ENCODE results near the gene MINDY2. TPM values are rescaled to one million over a fixed set of nuclear protein-coding genes. Genes with fewer than 3 reads are reported as not detected.

MINDY2 gene
- polyA plus RNA-seq, 3 donors = 3.4 to 10.9 (median 3.4) TPM

- Histone ChIP-seq H3K4me3 (replicated peaks in 1 of 3; ENCODE audit: low read depth in 2 of 3, low read length in 3 of 3) (peak within 1 kb of the TSS; percentile 61 to 82 (median 82)), H3K36me3 (replicated peaks in 1 of 2; ENCODE audit: control insufficient read depth in 1 of 2, insufficient read depth in 2 of 2, low read length in 2 of 2) (no peaks in the 10 kb centered on the region), H2AFZ (ENCODE audit: insufficient read depth, low read depth, low read length, poor library complexity, severe bottlenecking) (peak within 1 kb of the TSS; percentile 83), H3K4me1 (ENCODE audit: control insufficient read depth in 1 of 2, insufficient read depth in 2 of 2, low read length in 2 of 2) (peaks cover 27 to 36% of the 10 kb centered on the region in 2 donors), H3K9me3 (replicated peaks in 1 of 2; ENCODE audit: control insufficient read depth in 1 of 2, insufficient read depth in 1 of 2, low read length in 2 of 2) (no peaks in the 10 kb centered on the region), H3K27ac (ENCODE audit: low read depth in 1 of 2, low read length in 2 of 2) (peak within 1 kb of the TSS; percentile 83 to 96), H3K27me3 (ENCODE audit: control insufficient read depth in 2 of 2, insufficient read depth in 2 of 2, low read length in 2 of 2) (no peaks in the 10 kb centered on the region), H4K20me1 (ENCODE audit: insufficient read depth, low read length) (peaks cover 41% of the 10 kb centered on the region), H3K9ac (ENCODE audit: insufficient read depth, low read length, poor library complexity, severe bottlenecking) (peak within 1 kb of the TSS; percentile 93), H3K79me2 (ENCODE audit: insufficient read depth, low read length) (peaks cover 49% of the 10 kb centered on the region), H3K4me2 (replicated peaks; ENCODE audit: extremely low read depth, low read length, poor library complexity, severe bottlenecking) (peak within 1 kb of the TSS; percentile 80)
- peak; percentile 99 for DNase-seq
- Mint-ChIP-seq H3K36me3 (peaks cover 7% of the 10 kb centered on the region in 2 donors), H3K4me1 (peaks cover 34% of the 10 kb centered on the region), H3K27me3 (ENCODE audit: low read depth in 3 of 3) (peaks cover 0 to 3% (median 0%) of the 10 kb centered on the region in 3 donors), H3K9me3 (peaks cover 0 to 5% (median 0%) of the 10 kb centered on the region in 7 donors), H3K4me3 (peak within 1 kb of the TSS; percentile 97 to 98), H3K27ac (peak within 1 kb of the TSS; percentile 95 to 98 (median 98))
- intact Hi-C loops (cut with micrococcal nuclease) = loop anchor here (10.0 kb wide), 3 partner anchors 65 to 225 kb away; partner anchors contain the start of gene SLTM (in 1 of the 2)
- 1% methylated on average over 56 of the region's 62 CpGs for WGBS (ENCODE audit: insufficient coverage)
- no peak for TF ChIP-seq CTCF (IDR thresholded peaks at IDR 0.05)
Observed at GRCh38 chr15:58749532-58750337, 21.4 kb upstream of the MINDY2 start, which contains the start of gene ADAM10. Gene ADAM10 (minus strand): TSS chr15:58749707. CDS start chr15:58749534, 173 bp downstream.

- Histone ChIP-seq H4K20me1 (ENCODE audit: insufficient read depth, low read length) (peaks cover 11% of the 10 kb centered on the region), H3K27ac (ENCODE audit: low read depth in 1 of 2, low read length in 2 of 2) (no peak overlapping the region), H3K4me2 (replicated peaks; ENCODE audit: extremely low read depth, low read length, poor library complexity, severe bottlenecking) (no peak overlapping the region), H3K36me3 (replicated peaks in 1 of 2; ENCODE audit: control insufficient read depth in 1 of 2, insufficient read depth in 2 of 2, low read length in 2 of 2) (no peaks in the 10 kb centered on the region), H3K9ac (ENCODE audit: insufficient read depth, low read length, poor library complexity, severe bottlenecking) (no peak overlapping the region), H2AFZ (ENCODE audit: insufficient read depth, low read depth, low read length, poor library complexity, severe bottlenecking) (no peak overlapping the region), H3K4me1 (ENCODE audit: control insufficient read depth in 1 of 2, insufficient read depth in 2 of 2, low read length in 2 of 2) (peaks cover 10 to 13% of the 10 kb centered on the region in 2 donors), H3K4me3 (replicated peaks in 1 of 3; ENCODE audit: low read depth in 2 of 3, low read length in 3 of 3) (no peak overlapping the region), H3K27me3 (ENCODE audit: control insufficient read depth in 2 of 2, insufficient read depth in 2 of 2, low read length in 2 of 2) (no peaks in the 10 kb centered on the region), H3K9me3 (replicated peaks in 1 of 2; ENCODE audit: control insufficient read depth in 1 of 2, insufficient read depth in 1 of 2, low read length in 2 of 2) (no peaks in the 10 kb centered on the region), H3K79me2 (ENCODE audit: insufficient read depth, low read length) (peaks cover 19% of the 10 kb centered on the region)
- no peak for TF ChIP-seq CTCF (IDR thresholded peaks at IDR 0.05)
- H3K27me3 Mint-ChIP-seq (ENCODE audit: low read depth in 3 of 3) = peaks cover 0 to 3% (median 0%) of the 10 kb centered on the region in 3 donors
- peaks cover 14% of the 10 kb centered on the region for H3K4me1 Mint-ChIP-seq
- intact Hi-C loops (cut with micrococcal nuclease) = loop anchor here in 1 of 2 donors (10.0 kb wide), 1 partner anchor 182 kb away; the partner anchor contains the start of gene SLTM
- H3K27ac Mint-ChIP-seq = no peak overlapping the region
- no peak overlapping the region for H3K4me3 Mint-ChIP-seq
- peaks cover 0 to 5% (median 0%) of the 10 kb centered on the region in 7 donors for H3K9me3 Mint-ChIP-seq
- DNase-seq = no peak
- 71% methylated on average over 1 of the region's 3 CpGs for WGBS (ENCODE audit: insufficient coverage)
- peaks cover 2% of the 10 kb centered on the region in 2 donors for H3K36me3 Mint-ChIP-seq
Observed at GRCh38 chr15:58752716-58753115, 18.4 kb upstream of the MINDY2 start.

Data from CD14-positive monocyte (primary cell).